Neuronal stem cell (in vitro differentiated cells): Measurements from ENCODE around the gene ZIC2.

Source experiments
- DNase-seq: peaks from one replicate; pipeline ENCODE4 v3.0.0-alpha.2; 2013; ENCODE audit warnings: low spot score
- H2AFZ ChIP-seq: one replicate; pipeline ENCODE4 v1.6.1; 2013; ENCODE audit warnings: mild to moderate bottlenecking, low read length, inconsistent platforms
- H2AK5ac ChIP-seq: 2 replicates; pipeline ENCODE4 v1.6.1; 2013; ENCODE audit warnings: low read depth, mild to moderate bottlenecking, inconsistent platforms, low read length, moderate library complexity, mixed read lengths
- H2BK120ac ChIP-seq: 2 replicates; pipeline ENCODE4 v1.6.1; 2013; ENCODE audit warnings: low read depth, mild to moderate bottlenecking, inconsistent platforms, low read length, moderate library complexity, mixed read lengths
- H2BK12ac ChIP-seq: one replicate; pipeline ENCODE4 v1.6.1; 2013; ENCODE audit warnings: low read length, inconsistent platforms
- H2BK15ac ChIP-seq: 2 replicates; pipeline ENCODE4 v1.6.1; 2013; ENCODE audit warnings: mild to moderate bottlenecking, low read length, inconsistent platforms, mixed read lengths
- H2BK5ac ChIP-seq: one replicate; pipeline ENCODE4 v1.6.1; 2013; ENCODE audit warnings: inconsistent platforms, mild to moderate bottlenecking, low read length, moderate library complexity
- H3K14ac ChIP-seq: one replicate; pipeline ENCODE4 v1.6.1; 2013; ENCODE audit warnings: low read length, inconsistent platforms
- H3K18ac ChIP-seq: 2 replicates; pipeline ENCODE4 v1.6.1; 2013; ENCODE audit warnings: low read length, inconsistent platforms
- H3K23ac ChIP-seq: 2 replicates; pipeline ENCODE4 v1.6.1; 2013; ENCODE audit warnings: low read depth, mild to moderate bottlenecking, mixed read lengths, low read length, inconsistent platforms; ENCODE audit not compliant: poor library complexity
- H3K27ac ChIP-seq: replicated peaks from 3 replicates; pipeline ENCODE4 v1.5.1; 2013; ENCODE audit warnings: low read length, inconsistent platforms
- H3K27me3 ChIP-seq, 3 experiments: 2 replicates each; pipeline ENCODE4 v1.6.1; 2013; ENCODE audit warnings: low read length in 3 of 3, mild to moderate bottlenecking in 2 of 3, inconsistent platforms in 1 of 3, low read depth in 1 of 3, mixed read lengths in 1 of 3, moderate library complexity in 1 of 3; ENCODE audit not compliant: control insufficient read depth in 3 of 3, insufficient read depth in 3 of 3
- H3K36me3 ChIP-seq, 2 donors: replicated peaks in 1 of 2; 2 replicates each; pipeline ENCODE4 v1.6.1; 2013; ENCODE audit warnings: low read length in 2 of 2; ENCODE audit not compliant: control insufficient read depth in 2 of 2, insufficient read depth in 2 of 2
- H3K4ac ChIP-seq: 2 replicates; pipeline ENCODE4 v1.6.1; 2013; ENCODE audit warnings: inconsistent platforms, mild to moderate bottlenecking, low read length, moderate library complexity
- H3K4me1 ChIP-seq, 2 donors: 1 replicate in 1 of 2; 2 replicates in 1 of 2; pipeline ENCODE4 v1.6.1; 2013; ENCODE audit warnings: low read length in 2 of 2, low read depth in 1 of 2; ENCODE audit not compliant: control insufficient read depth in 2 of 2, insufficient read depth in 1 of 2
- H3K4me2 ChIP-seq: one replicate; pipeline ENCODE4 v1.6.1; 2013; ENCODE audit warnings: mild to moderate bottlenecking, low read length, inconsistent platforms; ENCODE audit not compliant: insufficient read depth, poor library complexity, severe bottlenecking
- H3K4me3 ChIP-seq, 2 donors: 2 replicates each; pipeline ENCODE4 v1.5.1; 2013; ENCODE audit warnings: low read length in 2 of 2, mild to moderate bottlenecking in 2 of 2, inconsistent platforms in 1 of 2, moderate library complexity in 1 of 2
- H3K79me1 ChIP-seq: one replicate; pipeline ENCODE4 v1.6.1; 2013; ENCODE audit warnings: low read depth, mild to moderate bottlenecking, inconsistent platforms, low read length, moderate library complexity
- H3K9ac ChIP-seq: one replicate; pipeline ENCODE4 v1.6.1; 2013; ENCODE audit warnings: mild to moderate bottlenecking, low read depth, low read length, inconsistent platforms; ENCODE audit not compliant: poor library complexity
- H3K9me3 ChIP-seq, 2 donors: replicated peaks in 1 of 2; 2 replicates each; pipeline versions ENCODE3 to v1.6.1; 2013; ENCODE audit warnings: low read length in 2 of 2, mild to moderate bottlenecking in 2 of 2, inconsistent platforms in 1 of 2, low read depth in 1 of 2, mixed read lengths in 1 of 2, moderate library complexity in 1 of 2; ENCODE audit not compliant: control insufficient read depth in 2 of 2, insufficient read depth in 1 of 2
- H4K8ac ChIP-seq: one replicate; pipeline ENCODE4 v1.6.1; 2013; ENCODE audit warnings: low read depth, mild to moderate bottlenecking, inconsistent platforms, low read length, moderate library complexity
- H4K91ac ChIP-seq: one replicate; pipeline ENCODE4 v1.6.1; 2013; ENCODE audit warnings: low read length, low read depth, mild to moderate bottlenecking, inconsistent platforms; ENCODE audit not compliant: poor library complexity
- WGBS, 2 donors: extraction: QIAGEN DNeasy Blood & Tissue Kit; methylation state at CpG; one replicate each; pipeline ENCODE4 v1.1.7; 2013; ENCODE audit warnings: missing lambda C conversion rate in 2 of 2, mixed read lengths in 1 of 2; ENCODE audit not compliant: insufficient read length in 2 of 2, insufficient replicate concordance in 1 of 2; ENCODE audit errors: extremely low coverage in 2 of 2; 5-methylcytosine and 5-hydroxymethylcytosine counted together

The ZIC2 gene

DNA sequence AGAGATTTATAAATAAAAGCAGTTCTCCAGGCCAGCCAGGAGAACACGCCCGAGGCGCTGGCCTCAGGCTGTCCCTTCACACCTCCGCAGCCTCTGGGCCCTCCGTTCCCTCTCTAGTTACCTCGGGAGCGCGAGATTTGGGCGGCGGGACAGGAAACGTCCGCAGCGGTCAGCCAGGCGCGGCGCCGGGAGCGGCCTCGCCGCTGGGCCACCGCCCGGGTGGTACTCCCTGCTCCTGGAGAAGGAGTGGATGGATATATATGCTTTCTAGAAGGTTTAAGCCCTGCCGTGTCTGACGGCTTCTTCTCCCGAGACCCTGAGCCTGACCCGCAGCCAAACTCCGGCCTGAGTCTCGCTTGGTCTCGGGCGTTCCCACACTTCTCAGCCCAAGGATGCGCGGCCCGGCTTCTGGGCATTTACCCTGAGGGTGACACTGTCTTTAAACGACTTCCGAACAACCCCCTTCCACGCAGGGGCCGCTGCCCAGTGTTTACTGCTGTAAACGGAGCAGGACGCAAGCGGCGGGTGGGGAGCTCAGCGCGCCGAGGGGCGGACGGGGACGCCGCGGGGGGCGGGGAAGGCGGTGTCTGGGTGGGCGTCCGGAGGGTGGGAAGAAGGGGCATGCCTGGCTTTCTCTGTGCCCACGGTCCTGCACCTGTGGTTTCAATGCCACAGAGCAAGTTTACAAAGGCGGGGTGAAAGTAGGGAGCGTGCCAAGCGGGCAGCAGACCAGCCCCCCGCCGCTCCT is 2.0 kb upstream of the ZIC2 start:
- no peak overlapping the region for H2AFZ ChIP-seq
- peak overlapping the region; percentile 95 for H3K18ac ChIP-seq
- H2AK5ac ChIP-seq, result peak overlapping the region; percentile 79
- peaks cover 8 to 12% of the 10 kb centered on the region in 2 donors for H3K4me1 ChIP-seq
- H2BK5ac ChIP-seq, result peak overlapping the region; percentile 91
- no CpG with 5 or more reads among the region's 59 CpGs for WGBS, 2 donors
- H2BK15ac ChIP-seq, result peak overlapping the region; percentile 82
- H3K23ac ChIP-seq, result peak overlapping the region; percentile 76
- H3K27me3 ChIP-seq, result peaks cover 0 to 24% (median 0%) of the 10 kb centered on the region in 3 experiments
- H2BK120ac ChIP-seq, result peak overlapping the region; percentile 81
- no peak overlapping the region for H4K8ac ChIP-seq
- H3K14ac ChIP-seq, result peak overlapping the region; percentile 66
- peak overlapping the region; percentile 78 for H3K9ac ChIP-seq
- peaks cover 10 to 22% of the 10 kb centered on the region in 2 donors for H3K36me3 ChIP-seq
- peak overlapping the region; percentile 7 for H2BK12ac ChIP-seq
- H3K27ac ChIP-seq, result peak overlapping the region; percentile 90
- no peak overlapping the region for H4K91ac ChIP-seq
- no peak for DNase-seq
- H3K79me1 ChIP-seq, result peaks cover 4% of the 10 kb centered on the region
- H3K4ac ChIP-seq, result no peak overlapping the region
- peak overlapping the region; percentile 89 to 95 for H3K4me3 ChIP-seq
- H3K4me2 ChIP-seq, result peak overlapping the region; percentile 99
- H3K9me3 ChIP-seq, result no peaks in the 10 kb centered on the region

DNA sequence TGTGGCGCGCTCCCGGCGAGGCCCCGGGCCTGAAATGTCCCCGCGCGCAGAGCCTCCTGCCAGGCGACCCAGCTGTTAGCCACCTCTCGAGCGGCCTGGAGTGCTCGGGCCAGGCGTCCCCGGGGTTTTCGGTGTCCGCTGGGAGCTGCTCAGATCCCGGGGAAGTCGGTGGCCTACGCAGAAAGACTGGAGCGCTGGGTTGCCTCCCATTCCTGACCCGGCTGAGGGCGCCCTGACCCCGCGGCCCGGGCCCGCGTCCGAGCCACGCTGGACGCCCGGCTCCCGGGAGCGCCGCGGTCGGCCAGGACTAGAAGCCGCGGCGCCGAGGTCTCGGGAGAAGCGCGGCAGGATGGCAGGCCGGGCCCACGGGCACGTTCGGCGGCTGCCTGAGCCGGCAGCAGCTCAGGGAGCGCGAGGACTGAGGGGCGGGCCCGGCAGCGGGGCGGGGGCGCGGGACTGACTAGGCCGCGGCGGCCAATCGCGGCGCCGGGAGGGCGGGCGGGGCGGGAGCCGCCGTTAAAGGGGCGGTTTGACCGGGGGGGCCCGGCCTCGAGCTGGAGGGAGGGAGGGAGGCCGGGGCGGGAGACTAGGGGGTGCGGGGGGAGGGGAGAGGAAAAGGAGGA is 1.3 kb upstream of the ZIC2 start:
- no CpG with 5 or more reads among the region's 76 CpGs for WGBS, 2 donors
- H2BK5ac ChIP-seq, result peak overlapping the region; percentile 93

DNA sequence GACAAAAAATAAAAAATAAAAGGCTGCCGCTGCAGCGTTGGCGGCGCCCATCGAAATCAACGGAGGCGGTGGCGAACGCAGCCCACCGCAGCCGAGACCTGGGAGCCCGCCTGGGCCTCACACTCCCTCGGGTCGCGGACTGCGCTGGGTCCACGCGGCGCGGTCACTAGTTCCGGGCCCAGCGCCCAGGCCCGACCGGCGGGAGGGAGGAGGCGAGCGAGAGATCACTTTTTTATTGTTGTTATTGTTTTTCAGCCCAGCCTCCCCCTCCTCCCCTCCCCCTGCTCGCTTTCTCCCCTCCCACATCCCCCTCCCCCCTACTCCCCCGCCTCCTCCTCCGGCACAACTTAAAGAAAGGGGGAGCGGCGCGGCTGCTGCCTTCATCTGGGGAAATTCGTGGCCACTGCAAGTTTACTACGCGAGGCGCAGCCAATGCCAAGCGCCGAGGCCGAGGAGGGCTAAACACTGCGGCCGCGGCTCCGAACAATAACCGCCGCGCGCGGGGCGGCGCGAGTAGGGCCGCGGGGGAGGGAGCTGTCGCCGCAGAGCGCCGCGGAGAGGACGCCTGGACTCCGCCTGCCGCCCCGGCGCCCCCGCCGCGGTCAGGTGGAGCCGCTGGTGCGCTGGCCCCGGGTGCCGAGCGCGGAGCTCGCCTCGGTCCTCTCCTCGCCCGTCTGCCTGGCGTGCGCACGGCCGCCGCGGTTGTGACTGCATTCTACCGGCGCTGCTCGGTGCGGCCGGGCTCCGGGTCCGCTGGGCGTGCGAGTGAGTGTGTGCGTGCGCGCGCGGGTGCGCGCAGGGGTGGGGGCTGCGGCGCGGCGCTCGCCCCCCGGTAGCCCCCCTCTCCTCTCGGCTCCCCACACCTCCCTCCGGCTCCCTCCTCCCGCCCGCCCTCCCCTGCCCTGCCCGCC is 505 bp upstream of the ZIC2 start:
- no peaks in the 10 kb centered on the region for H3K9me3 ChIP-seq
- peak; percentile 93 for DNase-seq
- peaks cover 0 to 11% (median 0%) of the 10 kb centered on the region in 3 experiments for H3K27me3 ChIP-seq
- H3K23ac ChIP-seq, result peak overlapping the region; percentile 98
- peak overlapping the region; percentile 70 for H2BK15ac ChIP-seq
- H3K9ac ChIP-seq, result peak overlapping the region; percentile 99
- H3K79me1 ChIP-seq, result peaks cover 3% of the 10 kb centered on the region
- H3K36me3 ChIP-seq, result peaks cover 15 to 34% of the 10 kb centered on the region in 2 donors
- H4K91ac ChIP-seq, result no peak overlapping the region
- peak overlapping the region; percentile 57 for H2AK5ac ChIP-seq
- peak overlapping the region; percentile 42 for H3K4ac ChIP-seq
- no CpG with 5 or more reads among the region's 110 CpGs for WGBS, 2 donors
- H2BK120ac ChIP-seq, result peak overlapping the region; percentile 82
- peak overlapping the region; percentile 60 for H3K4me2 ChIP-seq
- peak overlapping the region; percentile 100 for H3K18ac ChIP-seq
- H3K4me3 ChIP-seq, result peak overlapping the region; percentile 98 to 99
- peak overlapping the region; percentile 49 for H4K8ac ChIP-seq
- H3K14ac ChIP-seq, result no peak overlapping the region
- H2BK12ac ChIP-seq, result no peak overlapping the region
- H3K27ac ChIP-seq, result peak overlapping the region; percentile 100
- H2AFZ ChIP-seq, result peak overlapping the region; percentile 82
- H3K4me1 ChIP-seq, result peaks cover 7 to 8% of the 10 kb centered on the region in 2 donors
- H2BK5ac ChIP-seq, result peak overlapping the region; percentile 93

More for the DNA sequence above, 1.3 kb upstream of the ZIC2 start:
- H3K4me2 ChIP-seq, result peak overlapping the region; percentile 99
- H2BK15ac ChIP-seq, result peak overlapping the region; percentile 82
- peak overlapping the region; percentile 89 to 99 for H3K4me3 ChIP-seq
- no peaks in the 10 kb centered on the region for H3K9me3 ChIP-seq
- H3K9ac ChIP-seq, result peak overlapping the region; percentile 78
- H3K4ac ChIP-seq, result no peak overlapping the region
- DNase-seq, result peak; percentile 62
- H3K27me3 ChIP-seq, result peaks cover 0 to 17% (median 0%) of the 10 kb centered on the region in 3 experiments
- no peak overlapping the region for H4K91ac ChIP-seq
- peak overlapping the region; percentile 82 for H2AFZ ChIP-seq
- peaks cover 12 to 27% of the 10 kb centered on the region in 2 donors for H3K36me3 ChIP-seq
- peak overlapping the region; percentile 81 for H2BK120ac ChIP-seq
- H2AK5ac ChIP-seq, result peak overlapping the region; percentile 79
- no peak overlapping the region for H2BK12ac ChIP-seq
- H3K14ac ChIP-seq, result no peak overlapping the region
- H4K8ac ChIP-seq, result no peak overlapping the region
- peak overlapping the region; percentile 95 for H3K18ac ChIP-seq
- peak overlapping the region; percentile 76 for H3K23ac ChIP-seq
- H3K27ac ChIP-seq, result peak overlapping the region; percentile 100
- H3K79me1 ChIP-seq, result peaks cover 3% of the 10 kb centered on the region
- peaks cover 7 to 8% of the 10 kb centered on the region in 2 donors for H3K4me1 ChIP-seq
